Breast epithelium (tissue), 4 donors: Measurements from ENCODE around the gene PIK3C2G. TPM values are rescaled to one million over a fixed set of nuclear protein-coding genes. Genes with fewer than 3 reads are reported as not detected.

Experiments
- DNase-seq, 2 donors: peaks; one replicate each; pipeline ENCODE4 v3.0.0-alpha.2; 2019; ENCODE audit warnings: low spot score in 2 of 2
- H3K27ac ChIP-seq, 2 donors: fragments of 200-600 bp; sonication (generic) in 1 of 2; one replicate each; pipeline ENCODE4 v1.5.1; 2016 to 2019; ENCODE audit warnings: mild to moderate bottlenecking in 1 of 2
- H3K27me3 ChIP-seq, 2 donors: fragments of 200-600 bp; sonication (generic) in 1 of 2; one replicate each; pipeline versions ENCODE4 v1.5.1 to v1.6.0; 2017 to 2019; ENCODE audit warnings: control low read depth in 1 of 2, mild to moderate bottlenecking in 1 of 2
- H3K36me3 ChIP-seq: fragments of 200-600 bp; one replicate; pipeline ENCODE4 v1.5.1; 2019
- H3K4me1 ChIP-seq, 2 donors: fragments of 200-600 bp; sonication (generic); one replicate each; pipeline ENCODE4 v1.5.1; 2016 to 2019; ENCODE audit warnings: control low read depth in 1 of 2
- H3K4me3 ChIP-seq, 3 donors: fragments of 200-600 bp; sonication (generic); 1 replicate in 2 of 3; 2 replicates in 1 of 3; pipeline ENCODE4 v1.5.1; 2016 to 2019; ENCODE audit warnings: mild to moderate bottlenecking in 3 of 3, moderate library complexity in 2 of 3
- H3K9me3 ChIP-seq, 2 donors: fragments of 200-600 bp; sonication (generic) in 1 of 2; one replicate each; pipeline ENCODE4 v1.5.1; 2016 to 2019; ENCODE audit warnings: control low read depth in 1 of 2
- CTCF ChIP-seq, 3 donors: fragments of 450-650 bp; IDR thresholded peaks; one replicate each; pipeline ENCODE4 v1.5.1; 2016 to 2017; ENCODE audit warnings: antibody characterized with exemption in 3 of 3, mild to moderate bottlenecking in 3 of 3, moderate library complexity in 3 of 3
- POLR2A ChIP-seq: fragments of 450-650 bp; IDR thresholded peaks from one replicate; pipeline ENCODE4 v1.6.1; 2016; ENCODE audit warnings: antibody characterized with exemption, mild to moderate bottlenecking, moderate library complexity
- POLR2AphosphoS5 ChIP-seq, 3 donors: sonication (generic); formaldehyde crosslinking; IDR thresholded peaks; one replicate each; pipeline ENCODE4 v1.6.1; 2017; ENCODE audit warnings: antibody characterized with exemption in 3 of 3
- intact Hi-C: fragments of 100-400 bp; cut with DNase I; formaldehyde crosslinking; loops from one replicate; pipeline ENCODE4 v1.15.1; 2023; ENCODE audit warnings: low total_unique reads
- total RNA-seq, 3 donors: library from RNA; depleted of rRNA; stranded (reverse); fragments of >200 nt; gene quantifications; one replicate each; pipeline ENCODE4 v1.1.0, GENCODE V29; 2016

The PIK3C2G gene
- total RNA-seq, 3 donors from 2014 or later: 0.16 to 164 (median 35.1) TPM

GRCh38 chr12:18375131-18375530 lies 113.8 kb downstream of the PIK3C2G start:
- intact Hi-C loops: no loop called here
- Histone ChIP-seq H3K4me3 (no peak overlapping the region), H3K36me3 (no peaks in the 10 kb centered on the region)

GRCh38 chr12:18375583-18375982 lies 114.3 kb downstream of the PIK3C2G start:
- no peaks in the 10 kb centered on the region for H3K27me3 ChIP-seq
- no peak for DNase-seq
- no peak overlapping the region for H3K4me3 ChIP-seq
- no peaks in the 10 kb centered on the region for H3K36me3 ChIP-seq
- H3K9me3 ChIP-seq: peaks cover 0 to 14% of the 10 kb centered on the region in 2 donors
- intact Hi-C loops: no loop called here
- H3K27ac ChIP-seq: no peak overlapping the region
- no peak for TF ChIP-seq POLR2A
- no peaks in the 10 kb centered on the region for H3K4me1 ChIP-seq

More at GRCh38 chr12:18375131-18375530, 113.8 kb downstream of the PIK3C2G start:
- no peaks in the 10 kb centered on the region for H3K4me1 ChIP-seq
- H3K9me3 ChIP-seq: peaks cover 0 to 14% of the 10 kb centered on the region in 2 donors
- DNase-seq: no peak
- H3K27ac ChIP-seq: no peak overlapping the region
- TF ChIP-seq POLR2AphosphoS5 (IDR thresholded peaks at IDR 0.05) (no peak), CTCF (IDR thresholded peaks at IDR 0.05) (no peak), POLR2A (no peak)
- H3K27me3 ChIP-seq: no peaks in the 10 kb centered on the region

- no peak for DNase-seq
- TF ChIP-seq POLR2AphosphoS5 (IDR thresholded peaks at IDR 0.05) (no peak), CTCF (IDR thresholded peaks at IDR 0.05) (no peak), POLR2A (no peak)
- Histone ChIP-seq H3K27me3 (no peaks in the 10 kb centered on the region), H3K36me3 (no peaks in the 10 kb centered on the region), H3K27ac (no peak overlapping the region), H3K4me3 (no peak overlapping the region), H3K9me3 (no peaks in the 10 kb centered on the region), H3K4me1 (no peaks in the 10 kb centered on the region)
- intact Hi-C loops: no loop called here
Observed at GRCh38 chr12:18382236-18382885, 121.0 kb downstream of the PIK3C2G start.

- no peak for DNase-seq
- Histone ChIP-seq H3K36me3 (no peaks in the 10 kb centered on the region), H3K9me3 (no peaks in the 10 kb centered on the region), H3K27me3 (no peaks in the 10 kb centered on the region), H3K27ac (no peak overlapping the region), H3K4me3 (no peak overlapping the region), H3K4me1 (no peaks in the 10 kb centered on the region)
- intact Hi-C loops: no loop called here
- no peak for TF ChIP-seq CTCF (IDR thresholded peaks at IDR 0.05)
Observed at GRCh38 chr12:18383203-18383602, 121.9 kb downstream of the PIK3C2G start.

- no peak overlapping the region for H3K27ac ChIP-seq
- no peaks in the 10 kb centered on the region for H3K9me3 ChIP-seq
- H3K4me1 ChIP-seq: no peaks in the 10 kb centered on the region
- intact Hi-C loops: no loop called here
- DNase-seq: no peak
- no peaks in the 10 kb centered on the region for H3K27me3 ChIP-seq
- H3K4me3 ChIP-seq: no peak overlapping the region
- no peaks in the 10 kb centered on the region for H3K36me3 ChIP-seq
- TF ChIP-seq POLR2AphosphoS5 (IDR thresholded peaks at IDR 0.05) (no peak), POLR2A (no peak), CTCF (IDR thresholded peaks at IDR 0.05) (no peak)
Observed at GRCh38 chr12:18387706-18388105, 126.4 kb downstream of the PIK3C2G start.

- Histone ChIP-seq H3K27ac (no peak overlapping the region), H3K36me3 (no peaks in the 10 kb centered on the region), H3K27me3 (no peaks in the 10 kb centered on the region), H3K9me3 (no peaks in the 10 kb centered on the region), H3K4me1 (no peaks in the 10 kb centered on the region), H3K4me3 (no peak overlapping the region)
- no peak for DNase-seq
- intact Hi-C loops: no loop called here
- TF ChIP-seq POLR2A (no peak), CTCF (IDR thresholded peaks at IDR 0.05) (no peak), POLR2AphosphoS5 (IDR thresholded peaks at IDR 0.05) (no peak)
Observed at GRCh38 chr12:18389820-18390219, 128.5 kb downstream of the PIK3C2G start.
